Adrenal gland (tissue), 12 donors: Measurements from ENCODE around the gene CHD9NB. TPM values are rescaled to one million over a fixed set of nuclear protein-coding genes. Genes with fewer than 3 reads are reported as not detected.

Experiments
- DNase-seq, 7 donors: peaks; one replicate each; pipeline ENCODE4 v3.0.0-alpha.2; 2019 to 2020
- H3K27ac ChIP-seq, 5 donors: fragments of 200-600 bp; sonication (generic) in 4 of 5; 1 replicate in 3 of 5; 2 replicates in 2 of 5; pipeline versions ENCODE4 v1.5.1 to v1.8.0; 2016 to 2020; ENCODE audit warnings: mild to moderate bottlenecking in 1 of 5
- H3K27me3 ChIP-seq: fragments of 200-600 bp; 2 replicates; pipeline ENCODE4 v1.8.0; 2021
- H3K36me3 ChIP-seq, 2 donors: fragments of 200-600 bp; replicated peaks in 1 of 2; 1 replicate in 1 of 2; 2 replicates in 1 of 2; pipeline versions ENCODE4 v1.5.1 to v1.8.0; 2018 to 2022
- H3K4me1 ChIP-seq, 2 donors: fragments of 200-600 bp; replicated peaks in 1 of 2; 1 replicate in 1 of 2; 2 replicates in 1 of 2; pipeline versions ENCODE4 v1.5.1 to v1.8.0; 2018 to 2021
- H3K4me3 ChIP-seq, 4 donors: fragments of 200-600 bp; sonication (generic) in 3 of 4; one replicate each; pipeline ENCODE4 v1.5.1; 2016 to 2018
- H3K9me3 ChIP-seq, 3 donors: fragments of 200-600 bp; sonication (generic) in 1 of 3; replicated peaks in 1 of 3; 1 replicate in 2 of 3; 2 replicates in 1 of 3; pipeline versions ENCODE4 v1.5.1 to v1.8.0; 2016 to 2021
- POLR2A ChIP-seq, 2 donors: fragments of 450-650 bp; IDR thresholded peaks; one replicate each; pipeline ENCODE4 v1.6.1; 2017; ENCODE audit warnings: antibody characterized with exemption in 2 of 2, mild to moderate bottlenecking in 2 of 2, moderate library complexity in 1 of 2
- WGBS, 4 donors: extraction: QIAGEN DNeasy Blood & Tissue Kit in 2 of 4; methylation state at CpG; one replicate each; pipeline versions ENCODE4 v1.1.5 to v1.1.7; 2013 to 2017; 5-methylcytosine and 5-hydroxymethylcytosine counted together
- intact Hi-C, 2 donors: fragments of 100-400 bp; cut with DNase I; formaldehyde crosslinking; loops; one replicate each; pipeline versions ENCODE4 v1.14.1 to v1.15.0; 2022 to 2023
- polyA plus RNA-seq, 3 donors: library from polyadenylated mRNA; stranded (reverse); fragments of 200-250 nt in 2 of 3; fragments of 350-450 nt in 1 of 3; fragmentation: Illumina TruSeq in 1 of 3; extraction: RNeasy Lipid Tissue Mini Kit (QIAGEN cat#74804) in 1 of 3; gene quantifications; one replicate each; pipeline ENCODE4 v1.2.3, GENCODE V29; 2013 to 2014
- total RNA-seq, 9 donors: library from RNA; depleted of rRNA in 4 of 9; stranded (reverse); fragments of >200 nt in 4 of 9; fragments of 120-200 nt in 1 of 9; fragmentation: NEBNext Ultra II Directional in 1 of 9; extraction: Animal tissue kit (Norgen Biotek cat#: 25700) in 1 of 9; gene quantifications; one replicate each; pipeline versions ENCODE4 v1.1.0 to v1.2.4, GENCODE V29; 2013 to 2023
- TF ChIP-seq, protein P1 (sequence below), 6 experiments: fragments of 450-650 bp in 4 of 6; fragments of 200-600 bp in 2 of 6; sonication (generic) in 1 of 6; IDR thresholded peaks; 1 replicate in 5 of 6; 2 replicates in 1 of 6; pipeline versions ENCODE4 v1.5.1 to v1.8.0; 2016 to 2021; ENCODE audit warnings: antibody characterized with exemption in 6 of 6, mild to moderate bottlenecking in 2 of 6, moderate library complexity in 1 of 6
- donor health status: healthy with polysubstance abuse.
- donor health status: Bipolar disorder and iron deficiency.
- donor health status: DM: yes; HTN: yes; CAD: no.
- donor health status: DM: no; HTN: no; CAD: no.
- donor health status: DM: no; HTN: no; CAD: no.
- donor health status: DM: yes; HTN: yes; CAD: no.

Gene CHD9NB
- total and polyA plus RNA-seq, 12 donors, result 0.11 to 1.3 (median 0.55) TPM

GRCh38 chr16:53035176-53035942, 17.3 kb downstream of the CHD9NB start:
- no peak overlapping the region for H3K27ac ChIP-seq
- TF ChIP-seq, protein P1, sequence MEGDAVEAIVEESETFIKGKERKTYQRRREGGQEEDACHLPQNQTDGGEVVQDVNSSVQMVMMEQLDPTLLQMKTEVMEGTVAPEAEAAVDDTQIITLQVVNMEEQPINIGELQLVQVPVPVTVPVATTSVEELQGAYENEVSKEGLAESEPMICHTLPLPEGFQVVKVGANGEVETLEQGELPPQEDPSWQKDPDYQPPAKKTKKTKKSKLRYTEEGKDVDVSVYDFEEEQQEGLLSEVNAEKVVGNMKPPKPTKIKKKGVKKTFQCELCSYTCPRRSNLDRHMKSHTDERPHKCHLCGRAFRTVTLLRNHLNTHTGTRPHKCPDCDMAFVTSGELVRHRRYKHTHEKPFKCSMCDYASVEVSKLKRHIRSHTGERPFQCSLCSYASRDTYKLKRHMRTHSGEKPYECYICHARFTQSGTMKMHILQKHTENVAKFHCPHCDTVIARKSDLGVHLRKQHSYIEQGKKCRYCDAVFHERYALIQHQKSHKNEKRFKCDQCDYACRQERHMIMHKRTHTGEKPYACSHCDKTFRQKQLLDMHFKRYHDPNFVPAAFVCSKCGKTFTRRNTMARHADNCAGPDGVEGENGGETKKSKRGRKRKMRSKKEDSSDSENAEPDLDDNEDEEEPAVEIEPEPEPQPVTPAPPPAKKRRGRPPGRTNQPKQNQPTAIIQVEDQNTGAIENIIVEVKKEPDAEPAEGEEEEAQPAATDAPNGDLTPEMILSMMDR (IDR thresholded peaks at IDR 0.05), result no peak
- TF ChIP-seq POLR2A (IDR thresholded peaks at IDR 0.05), result no peak
- intact Hi-C loops, result no loop called here
- WGBS, 4 donors, result 65 to 84% (median 75%) methylated on average over 3 of the region's 3 CpGs
- no peak overlapping the region for H3K4me3 ChIP-seq
- DNase-seq, result no peak
- H3K36me3 ChIP-seq, result no peaks in the 10 kb centered on the region
- no peaks in the 10 kb centered on the region for H3K27me3 ChIP-seq
- no peaks in the 10 kb centered on the region for H3K4me1 ChIP-seq
- H3K9me3 ChIP-seq, result no peaks in the 10 kb centered on the region

GRCh38 chr16:53034306-53034705, 18.4 kb downstream of the CHD9NB start:
- intact Hi-C loops, result no loop called here
- 74 to 81% (median 77%) methylated on average over 6 of the region's 6 CpGs for WGBS, 4 donors
- TF ChIP-seq, protein P1 (IDR thresholded peaks at IDR 0.05), result no peak
- TF ChIP-seq POLR2A (IDR thresholded peaks at IDR 0.05), result no peak
- no peak for DNase-seq
- no peaks in the 10 kb centered on the region for H3K27me3 ChIP-seq
- no peak overlapping the region for H3K4me3 ChIP-seq
- no peaks in the 10 kb centered on the region for H3K36me3 ChIP-seq
- H3K4me1 ChIP-seq, result no peaks in the 10 kb centered on the region
- no peaks in the 10 kb centered on the region for H3K9me3 ChIP-seq
- H3K27ac ChIP-seq, result no peak overlapping the region

GRCh38 chr16:53031323-53031942, 21.3 kb downstream of the CHD9NB start:
- Histone ChIP-seq H3K27me3 (no peaks in the 10 kb centered on the region), H3K36me3 (no peaks in the 10 kb centered on the region), H3K4me3 (no peak overlapping the region), H3K27ac (no peak overlapping the region), H3K9me3 (no peaks in the 10 kb centered on the region), H3K4me1 (no peaks in the 10 kb centered on the region)
- WGBS, 4 donors, result 40 to 47% (median 43%) methylated on average over 2 of the region's 2 CpGs
- TF ChIP-seq, protein P1 (IDR thresholded peaks at IDR 0.05), result no peak
- TF ChIP-seq POLR2A (IDR thresholded peaks at IDR 0.05), result no peak
- peak in 1 of 7 donors; percentile 14 for DNase-seq
- intact Hi-C loops, result no loop called here

DNA sequence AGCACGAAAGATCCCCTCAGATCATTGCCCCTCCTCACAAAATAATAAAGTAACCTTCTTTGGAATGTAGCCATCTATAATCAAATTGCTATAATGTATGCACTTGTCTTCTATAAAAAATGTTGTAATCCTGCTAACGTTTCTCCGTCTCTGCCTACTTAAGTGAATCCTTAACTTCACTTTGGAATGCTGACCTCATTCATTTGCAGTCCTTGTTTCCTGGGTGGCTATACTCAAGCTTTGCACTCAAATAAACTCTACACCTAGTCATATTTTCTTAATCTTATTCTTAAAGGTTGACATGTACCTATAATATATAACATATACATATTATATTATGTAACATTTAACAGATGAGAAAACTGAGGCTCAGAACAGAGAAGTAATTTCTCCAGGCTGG, 22.7 kb downstream of the CHD9NB start:
- WGBS, 4 donors, result 82 to 90% (median 89%) methylated on average over 3 of the region's 3 CpGs

More for the DNA sequence above, 22.7 kb downstream of the CHD9NB start:
- no peak for TF ChIP-seq POLR2A (IDR thresholded peaks at IDR 0.05)
- TF ChIP-seq, protein P1 (IDR thresholded peaks at IDR 0.05), result no peak
- H3K4me1 ChIP-seq, result no peaks in the 10 kb centered on the region
- no peaks in the 10 kb centered on the region for H3K36me3 ChIP-seq
- no peaks in the 10 kb centered on the region for H3K9me3 ChIP-seq
- H3K27me3 ChIP-seq, result no peaks in the 10 kb centered on the region
- DNase-seq, result no peak
- no peak overlapping the region for H3K27ac ChIP-seq
- H3K4me3 ChIP-seq, result no peak overlapping the region
- intact Hi-C loops, result no loop called here
